Transverse colon (tissue), 4 donors: ENCODE measurements around the gene DPP10. TPM values are rescaled to one million over a fixed set of nuclear protein-coding genes. Genes with fewer than 3 reads are reported as not detected.

Source experiments
- DNase-seq: peaks from one replicate; pipeline ENCODE4 v3.0.0-alpha.2; 2019
- H3K27ac ChIP-seq, 4 donors: fragments of 200-600 bp; sonication (generic); 2 replicates each; pipeline ENCODE4 v1.5.1; 2016 to 2018; ENCODE audit warnings: inconsistent platforms in 4 of 4
- H3K27me3 ChIP-seq: fragments of 200-600 bp; sonication (generic); 2 replicates; pipeline ENCODE4 v1.5.1; 2017; ENCODE audit warnings: inconsistent platforms
- H3K36me3 ChIP-seq, 4 donors: fragments of 200-600 bp; sonication (generic); 2 replicates each; pipeline ENCODE4 v1.5.1; 2017 to 2019; ENCODE audit warnings: inconsistent platforms in 4 of 4
- H3K4me1 ChIP-seq, 4 donors: fragments of 200-600 bp; sonication (generic); 2 replicates each; pipeline ENCODE4 v1.5.1; 2017 to 2020; ENCODE audit warnings: inconsistent platforms in 4 of 4
- H3K4me3 ChIP-seq, 4 donors: fragments of 200-600 bp; sonication (generic); 1 replicate in 1 of 4; 2 replicates in 3 of 4; pipeline versions ENCODE4 v1.5.1 to v1.6.1; 2017 to 2019; ENCODE audit warnings: inconsistent platforms in 4 of 4
- H3K9me3 ChIP-seq, 2 donors: fragments of 200-600 bp; sonication (generic); 2 replicates each; pipeline ENCODE4 v1.5.1; 2017 to 2019; ENCODE audit warnings: inconsistent platforms in 2 of 2
- EP300 ChIP-seq: sonication (generic); formaldehyde crosslinking; IDR thresholded peaks from one replicate; pipeline ENCODE4 v1.6.1; 2017; ENCODE audit warnings: antibody characterized with exemption, low read depth
- POLR2A ChIP-seq: fragments of 450-650 bp; IDR thresholded peaks from one replicate; pipeline ENCODE4 v1.6.1; 2016; ENCODE audit warnings: antibody characterized with exemption, mild to moderate bottlenecking, moderate library complexity
- POLR2AphosphoS5 ChIP-seq, 3 donors: sonication (generic); formaldehyde crosslinking; IDR thresholded peaks; one replicate each; pipeline ENCODE4 v1.6.1; 2016; ENCODE audit warnings: antibody characterized with exemption in 3 of 3
- WGBS, 2 donors: methylation state at CpG; one replicate each; pipeline ENCODE4 v1.1.5; 2018; ENCODE audit warnings: low coverage in 1 of 2; 5-methylcytosine and 5-hydroxymethylcytosine counted together
- in situ Hi-C, 4 donors: fragments of 200-750 bp; cut with MboI; loops; one replicate each; pipeline versions ENCODE4 v1.15.0 to v1.15.1; 2017; ENCODE audit warnings: low sequenced_read_pairs in 3 of 4, low pct_ligation_motif_present in 1 of 4, low pct_unique_long_range_greater_than_20kb in 1 of 4
- intact Hi-C: fragments of 100-400 bp; cut with DNase I; formaldehyde crosslinking; loops from one replicate; pipeline ENCODE4 v1.15.1; 2023; ENCODE audit warnings: low total_unique reads
- total RNA-seq, 4 donors: library from RNA; depleted of rRNA; stranded (reverse); fragments of >200 nt; gene quantifications; one replicate each; pipeline ENCODE4 v1.1.0, GENCODE V29; 2016
- TF ChIP-seq, protein P1 (sequence below), 5 experiments: fragments of 200-600 bp in 3 of 5; fragments of 450-650 bp in 2 of 5; sonication (generic) in 3 of 5; IDR thresholded peaks; 1 replicate in 2 of 5; 2 replicates in 3 of 5; pipeline ENCODE4 v1.5.1; 2016 to 2017; ENCODE audit warnings: antibody characterized with exemption in 5 of 5, inconsistent platforms in 3 of 5, mild to moderate bottlenecking in 2 of 5, moderate library complexity in 1 of 5

The DPP10 gene
- total RNA-seq, 4 donors from 2014 or later = 3.4 to 8.4 (median 7.0) TPM

DNA sequence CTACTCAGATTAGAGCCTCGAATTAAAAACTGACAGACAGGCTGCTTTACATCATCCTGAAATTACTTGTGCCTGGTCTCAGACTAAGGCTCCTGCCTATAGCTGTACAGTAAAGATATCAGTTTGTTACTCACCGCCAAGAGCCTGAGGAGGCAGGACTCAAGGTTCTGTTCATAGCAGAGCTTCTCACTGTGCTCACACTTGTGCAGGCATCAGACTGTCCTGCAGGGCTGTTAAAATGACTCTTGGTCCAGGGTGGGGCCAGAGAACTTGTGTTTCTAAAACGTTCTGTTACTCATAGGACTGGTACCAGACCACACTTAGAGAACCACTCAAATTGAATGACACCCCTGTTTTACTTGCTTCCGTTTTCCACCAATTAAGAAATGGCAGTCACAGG, 310.0 kb downstream of the DPP10 start:
- 42 to 61% methylated on average over 2 to 4 of the region's 4 CpGs for WGBS, 2 donors
- Histone ChIP-seq H3K9me3 (no peaks in the 10 kb centered on the region), H3K36me3 (no peaks in the 10 kb centered on the region), H3K4me1 (no peaks in the 10 kb centered on the region), H3K27ac (no peak overlapping the region), H3K4me3 (no peak overlapping the region), H3K27me3 (no peaks in the 10 kb centered on the region)
- intact Hi-C loops (no loop called here), in situ Hi-C loops (no loop called here)
- DNase-seq = no peak
- TF ChIP-seq, protein P1, sequence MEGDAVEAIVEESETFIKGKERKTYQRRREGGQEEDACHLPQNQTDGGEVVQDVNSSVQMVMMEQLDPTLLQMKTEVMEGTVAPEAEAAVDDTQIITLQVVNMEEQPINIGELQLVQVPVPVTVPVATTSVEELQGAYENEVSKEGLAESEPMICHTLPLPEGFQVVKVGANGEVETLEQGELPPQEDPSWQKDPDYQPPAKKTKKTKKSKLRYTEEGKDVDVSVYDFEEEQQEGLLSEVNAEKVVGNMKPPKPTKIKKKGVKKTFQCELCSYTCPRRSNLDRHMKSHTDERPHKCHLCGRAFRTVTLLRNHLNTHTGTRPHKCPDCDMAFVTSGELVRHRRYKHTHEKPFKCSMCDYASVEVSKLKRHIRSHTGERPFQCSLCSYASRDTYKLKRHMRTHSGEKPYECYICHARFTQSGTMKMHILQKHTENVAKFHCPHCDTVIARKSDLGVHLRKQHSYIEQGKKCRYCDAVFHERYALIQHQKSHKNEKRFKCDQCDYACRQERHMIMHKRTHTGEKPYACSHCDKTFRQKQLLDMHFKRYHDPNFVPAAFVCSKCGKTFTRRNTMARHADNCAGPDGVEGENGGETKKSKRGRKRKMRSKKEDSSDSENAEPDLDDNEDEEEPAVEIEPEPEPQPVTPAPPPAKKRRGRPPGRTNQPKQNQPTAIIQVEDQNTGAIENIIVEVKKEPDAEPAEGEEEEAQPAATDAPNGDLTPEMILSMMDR (IDR thresholded peaks at IDR 0.05) = no peak
- no peak for TF ChIP-seq POLR2A
- no peak for TF ChIP-seq POLR2AphosphoS5 (IDR thresholded peaks at IDR 0.05)
- TF ChIP-seq EP300 = no peak

DNA sequence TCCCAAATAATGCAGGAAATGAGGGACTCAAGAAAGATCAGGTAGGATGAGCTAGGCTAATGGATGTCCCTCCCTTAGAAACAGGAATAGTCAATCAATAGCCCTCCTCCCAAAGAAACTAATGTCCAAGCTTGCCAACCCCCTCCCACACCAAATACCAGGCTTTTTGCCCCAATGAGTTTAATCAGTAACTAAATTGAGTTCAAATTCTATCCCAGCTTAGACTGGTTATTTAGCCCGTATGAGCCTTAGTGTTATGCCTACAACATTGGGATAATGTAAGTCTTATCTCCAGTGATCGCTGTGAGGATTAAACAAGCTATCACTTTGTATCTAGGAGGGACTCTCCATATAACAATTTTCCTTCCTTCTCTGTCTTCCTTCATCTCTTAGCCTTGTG, 310.7 kb downstream of the DPP10 start:
- no peaks in the 10 kb centered on the region for H3K9me3 ChIP-seq
- no peaks in the 10 kb centered on the region for H3K27me3 ChIP-seq
- H3K4me1 ChIP-seq = no peaks in the 10 kb centered on the region
- TF ChIP-seq POLR2A = no peak
- no peak for TF ChIP-seq POLR2AphosphoS5 (IDR thresholded peaks at IDR 0.05)
- TF ChIP-seq EP300 = no peak
- TF ChIP-seq, protein P1 (IDR thresholded peaks at IDR 0.05) = no peak
- no peaks in the 10 kb centered on the region for H3K36me3 ChIP-seq
- intact Hi-C loops (no loop called here), in situ Hi-C loops (no loop called here)
- no peak overlapping the region for H3K27ac ChIP-seq
- WGBS, 2 donors = 55 to 74% methylated on average over 2 of the region's 2 CpGs
- no peak overlapping the region for H3K4me3 ChIP-seq
- DNase-seq = no peak

DNA sequence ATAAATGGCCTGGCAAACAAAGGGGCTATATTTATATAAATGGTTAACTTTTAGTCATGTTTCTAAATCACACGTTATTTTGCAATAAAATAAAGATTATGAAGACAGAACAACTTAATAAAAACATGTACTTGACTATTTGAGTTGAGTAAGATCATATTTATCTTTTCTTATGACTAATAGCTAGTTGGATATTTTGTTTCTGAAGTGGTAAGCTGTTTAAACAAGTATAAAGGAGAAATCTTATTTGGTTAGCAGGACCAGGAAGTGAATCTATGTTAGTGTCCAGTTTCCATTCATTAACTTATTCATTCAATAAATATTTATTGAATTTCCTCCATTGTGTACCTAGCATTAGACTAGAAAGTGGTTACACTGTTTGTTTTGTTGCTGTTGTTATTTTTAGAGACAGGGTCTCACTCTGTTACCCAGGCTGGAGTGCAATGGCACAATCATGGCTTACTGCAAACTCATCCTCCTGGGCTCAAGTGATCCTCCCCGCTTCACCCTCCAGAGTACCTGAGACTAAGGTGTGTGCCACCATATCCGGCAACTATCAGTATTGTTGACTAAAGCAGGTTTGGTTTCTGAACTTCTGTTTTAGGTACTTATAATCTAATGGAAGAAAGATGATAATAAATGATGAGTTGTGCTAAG, 312.6 kb downstream of the DPP10 start:
- Histone ChIP-seq H3K27ac (no peak overlapping the region), H3K27me3 (no peaks in the 10 kb centered on the region), H3K4me1 (no peaks in the 10 kb centered on the region), H3K9me3 (no peaks in the 10 kb centered on the region), H3K36me3 (no peaks in the 10 kb centered on the region), H3K4me3 (no peak overlapping the region)
- in situ Hi-C loops = no loop called here
- intact Hi-C loops = no loop called here
- DNase-seq = no peak
- 49 to 66% methylated on average over 2 to 3 of the region's 3 CpGs for WGBS, 2 donors
- TF ChIP-seq, protein P1 (IDR thresholded peaks at IDR 0.05) = no peak
- TF ChIP-seq POLR2AphosphoS5 (IDR thresholded peaks at IDR 0.05) (no peak), EP300 (no peak), POLR2A (no peak)

DNA sequence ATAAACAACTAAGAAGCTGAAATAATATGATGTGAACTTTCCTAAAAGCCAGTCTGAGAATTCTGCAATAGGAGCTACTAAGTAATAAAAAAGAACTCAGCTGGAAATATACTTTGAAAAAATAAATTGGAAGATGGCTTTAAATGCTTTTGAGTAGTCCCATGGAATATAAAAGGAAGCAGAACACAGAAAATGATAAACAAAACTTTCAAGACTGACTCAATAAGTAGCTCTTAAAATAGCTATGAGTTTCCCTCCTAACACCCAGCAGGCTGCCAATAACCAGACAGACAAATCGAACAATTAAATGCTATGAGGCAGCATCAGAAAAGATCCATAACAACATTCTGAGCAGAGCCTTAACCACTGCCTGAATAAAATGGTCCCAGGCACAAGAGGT, 319.9 kb downstream of the DPP10 start:
- WGBS, 2 donors = 64 to 70% methylated on average over 1 of the region's 1 CpG
- Histone ChIP-seq H3K36me3 (no peaks in the 10 kb centered on the region), H3K4me3 (no peak overlapping the region), H3K27ac (no peak overlapping the region), H3K4me1 (no peaks in the 10 kb centered on the region), H3K9me3 (no peaks in the 10 kb centered on the region), H3K27me3 (no peaks in the 10 kb centered on the region)
- DNase-seq = no peak
- intact Hi-C loops (no loop called here), in situ Hi-C loops (no loop called here)
- TF ChIP-seq EP300 (no peak), POLR2A (no peak), POLR2AphosphoS5 (IDR thresholded peaks at IDR 0.05) (no peak)
- TF ChIP-seq, protein P1 (IDR thresholded peaks at IDR 0.05) = no peak
